ENCODE measurements around the gene PGA5.
"Not testable (repeated sequence)": the region's sequence is repeated elsewhere in the genome, so short reads cannot be mapped to it uniquely, and the experiment has no call there.

Gene PGA5

GRCh38 chr11:61240875-61241274 lies at the start of gene PGA5:
TSS of gene PGA5 (plus strand) at chr11:61241175. CDS start at chr11:61241227, 52 bp downstream.
- not testable (repeated sequence) for DNase-seq (ENCODE audit: low read depth)

GRCh38 chr11:61193596-61193995 lies 47.4 kb upstream of the PGA5 start:
- no peak for DNase-seq (ENCODE audit: low read depth)

GRCh38 chr11:61194169-61194671 lies 46.8 kb upstream of the PGA5 start:
- no peak for DNase-seq (ENCODE audit: low read depth)

- DNase-seq (ENCODE audit: low read depth) = no peak
Measured at GRCh38 chr11:61194981-61195695, 45.8 kb upstream of the PGA5 start.

- no peak for DNase-seq (ENCODE audit: low read depth)
Measured at GRCh38 chr11:61195719-61196118, 45.3 kb upstream of the PGA5 start.

- no peak for DNase-seq (ENCODE audit: low read depth)
Measured at GRCh38 chr11:61198361-61198760, 42.6 kb upstream of the PGA5 start.

- DNase-seq (ENCODE audit: low read depth) = no peak
Measured at GRCh38 chr11:61198948-61199523, 41.9 kb upstream of the PGA5 start.

GRCh38 chr11:61201476-61201875 lies 39.5 kb upstream of the PGA5 start:
- no peak for DNase-seq (ENCODE audit: low read depth)

- not testable (repeated sequence) for DNase-seq (ENCODE audit: low read depth)
Measured at GRCh38 chr11:61202950-61203746, 37.8 kb upstream of the PGA5 start, which contains the start of gene PGA3. TSS of gene PGA3 (plus strand) at chr11:61203515. CDS start at chr11:61203565, 50 bp downstream.

- DNase-seq (ENCODE audit: low read depth) = not testable (repeated sequence)
Measured at GRCh38 chr11:61203873-61204272, 37.1 kb upstream of the PGA5 start.

- DNase-seq (ENCODE audit: low read depth) = not testable (repeated sequence)
Measured at GRCh38 chr11:61204502-61205059, 36.4 kb upstream of the PGA5 start.

GRCh38 chr11:61207636-61208310 lies 33.2 kb upstream of the PGA5 start:
- DNase-seq (ENCODE audit: low read depth) = not testable (repeated sequence)

- DNase-seq (ENCODE audit: low read depth) = not testable (repeated sequence)
Measured at GRCh38 chr11:61210629-61211028, 30.3 kb upstream of the PGA5 start.

GRCh38 chr11:61211327-61211952 lies 29.5 kb upstream of the PGA5 start:
- DNase-seq (ENCODE audit: low read depth) = not testable (repeated sequence)

- not testable (repeated sequence) for DNase-seq (ENCODE audit: low read depth)
Measured at GRCh38 chr11:61212202-61212601, 28.8 kb upstream of the PGA5 start.

GRCh38 chr11:61213711-61214324 lies 27.2 kb upstream of the PGA5 start:
- DNase-seq (ENCODE audit: low read depth) = not testable (repeated sequence)

GRCh38 chr11:61218306-61218705 lies 22.7 kb upstream of the PGA5 start:
- DNase-seq (ENCODE audit: low read depth) = not testable (repeated sequence)

- not testable (repeated sequence) for DNase-seq (ENCODE audit: low read depth)
Measured at GRCh38 chr11:61219016-61219415, 22.0 kb upstream of the PGA5 start.

GRCh38 chr11:61222047-61222446 lies 18.9 kb upstream of the PGA5 start, which contains the start of gene PGA4:
TSS of gene PGA4 (plus strand) at chr11:61222347. CDS start at chr11:61222401, 54 bp downstream.
- DNase-seq (ENCODE audit: low read depth) = not testable (repeated sequence)

- DNase-seq (ENCODE audit: low read depth) = not testable (repeated sequence)
Measured at GRCh38 chr11:61222692-61223091, 18.3 kb upstream of the PGA5 start.

Data from non-pigmented ciliary epithelial cell (primary cell).